Stimulated activated CD4-positive, alpha-beta T cell treated with anti-CD3 and anti-CD28 coated beads, Interleukin-12 subunit alpha, Interleukin-12 subunit beta, amount 100 ng/mL, for 24 hours (primary cell): Measurements from ENCODE around the gene NUP205.

Source experiments
- DNase-seq, 2 experiments: peaks; one replicate each; pipeline ENCODE4 v3.0.0-alpha.2; 2020; ENCODE audit warnings: low read depth in 2 of 2

The NUP205 gene, protein sequence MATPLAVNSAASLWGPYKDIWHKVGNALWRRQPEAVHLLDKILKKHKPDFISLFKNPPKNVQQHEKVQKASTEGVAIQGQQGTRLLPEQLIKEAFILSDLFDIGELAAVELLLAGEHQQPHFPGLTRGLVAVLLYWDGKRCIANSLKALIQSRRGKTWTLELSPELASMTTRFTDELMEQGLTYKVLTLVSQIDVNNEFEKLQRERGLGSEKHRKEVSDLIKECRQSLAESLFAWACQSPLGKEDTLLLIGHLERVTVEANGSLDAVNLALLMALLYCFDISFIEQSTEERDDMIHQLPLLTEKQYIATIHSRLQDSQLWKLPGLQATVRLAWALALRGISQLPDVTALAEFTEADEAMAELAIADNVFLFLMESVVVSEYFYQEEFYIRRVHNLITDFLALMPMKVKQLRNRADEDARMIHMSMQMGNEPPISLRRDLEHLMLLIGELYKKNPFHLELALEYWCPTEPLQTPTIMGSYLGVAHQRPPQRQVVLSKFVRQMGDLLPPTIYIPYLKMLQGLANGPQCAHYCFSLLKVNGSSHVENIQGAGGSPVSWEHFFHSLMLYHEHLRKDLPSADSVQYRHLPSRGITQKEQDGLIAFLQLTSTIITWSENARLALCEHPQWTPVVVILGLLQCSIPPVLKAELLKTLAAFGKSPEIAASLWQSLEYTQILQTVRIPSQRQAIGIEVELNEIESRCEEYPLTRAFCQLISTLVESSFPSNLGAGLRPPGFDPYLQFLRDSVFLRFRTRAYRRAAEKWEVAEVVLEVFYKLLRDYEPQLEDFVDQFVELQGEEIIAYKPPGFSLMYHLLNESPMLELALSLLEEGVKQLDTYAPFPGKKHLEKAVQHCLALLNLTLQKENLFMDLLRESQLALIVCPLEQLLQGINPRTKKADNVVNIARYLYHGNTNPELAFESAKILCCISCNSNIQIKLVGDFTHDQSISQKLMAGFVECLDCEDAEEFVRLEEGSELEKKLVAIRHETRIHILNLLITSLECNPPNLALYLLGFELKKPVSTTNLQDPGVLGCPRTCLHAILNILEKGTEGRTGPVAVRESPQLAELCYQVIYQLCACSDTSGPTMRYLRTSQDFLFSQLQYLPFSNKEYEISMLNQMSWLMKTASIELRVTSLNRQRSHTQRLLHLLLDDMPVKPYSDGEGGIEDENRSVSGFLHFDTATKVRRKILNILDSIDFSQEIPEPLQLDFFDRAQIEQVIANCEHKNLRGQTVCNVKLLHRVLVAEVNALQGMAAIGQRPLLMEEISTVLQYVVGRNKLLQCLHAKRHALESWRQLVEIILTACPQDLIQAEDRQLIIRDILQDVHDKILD (N-terminal part only)

DNA sequence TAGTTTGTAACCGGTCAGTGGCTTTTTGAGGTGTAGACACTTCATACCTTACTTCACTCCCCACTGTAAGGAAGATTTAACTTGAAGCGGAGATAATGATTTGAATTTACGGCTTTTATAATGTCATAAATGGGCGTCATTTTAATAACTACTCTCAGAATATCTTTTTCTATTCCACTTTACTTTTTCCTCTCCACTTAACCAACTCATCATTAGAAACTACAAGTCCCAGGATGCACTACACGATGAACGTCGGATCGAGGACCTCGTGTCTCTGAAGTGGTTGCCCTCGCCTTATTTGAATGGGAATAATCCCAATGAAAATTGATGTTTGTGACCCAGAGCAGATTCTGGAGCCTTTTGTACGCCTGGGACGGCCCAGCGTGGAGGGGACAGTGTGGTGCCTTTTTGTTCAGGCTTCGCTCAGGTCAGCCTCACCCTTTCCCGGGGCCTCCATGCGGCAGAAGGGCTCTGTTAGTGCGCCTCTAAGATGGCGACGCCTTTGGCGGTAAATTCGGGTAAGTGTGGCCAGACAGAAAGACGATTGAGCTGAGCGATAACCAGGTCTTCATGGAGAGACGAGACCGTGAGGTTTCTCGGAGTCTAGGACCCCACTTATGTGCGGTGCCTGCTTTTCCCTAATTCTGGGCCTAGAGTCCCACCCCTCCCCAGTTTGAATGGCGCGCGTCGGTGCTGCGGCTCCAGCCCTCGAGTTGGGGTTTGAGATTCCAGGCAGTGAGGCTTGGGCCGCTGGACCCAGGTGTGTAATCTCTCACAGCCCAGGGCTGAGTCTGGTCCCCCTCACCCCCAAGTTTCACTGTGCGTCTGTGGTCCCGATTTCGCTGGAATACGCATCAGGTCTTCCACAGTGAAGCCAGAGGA is at the start of gene NUP205:
Gene NUP205, plus strand, starts transcription at position 463 of the 882 bp plus-strand sequence. Its CDS starts 28 bp downstream, at position 491.
- DNase-seq = peak; percentile 55 to 59

DNA sequence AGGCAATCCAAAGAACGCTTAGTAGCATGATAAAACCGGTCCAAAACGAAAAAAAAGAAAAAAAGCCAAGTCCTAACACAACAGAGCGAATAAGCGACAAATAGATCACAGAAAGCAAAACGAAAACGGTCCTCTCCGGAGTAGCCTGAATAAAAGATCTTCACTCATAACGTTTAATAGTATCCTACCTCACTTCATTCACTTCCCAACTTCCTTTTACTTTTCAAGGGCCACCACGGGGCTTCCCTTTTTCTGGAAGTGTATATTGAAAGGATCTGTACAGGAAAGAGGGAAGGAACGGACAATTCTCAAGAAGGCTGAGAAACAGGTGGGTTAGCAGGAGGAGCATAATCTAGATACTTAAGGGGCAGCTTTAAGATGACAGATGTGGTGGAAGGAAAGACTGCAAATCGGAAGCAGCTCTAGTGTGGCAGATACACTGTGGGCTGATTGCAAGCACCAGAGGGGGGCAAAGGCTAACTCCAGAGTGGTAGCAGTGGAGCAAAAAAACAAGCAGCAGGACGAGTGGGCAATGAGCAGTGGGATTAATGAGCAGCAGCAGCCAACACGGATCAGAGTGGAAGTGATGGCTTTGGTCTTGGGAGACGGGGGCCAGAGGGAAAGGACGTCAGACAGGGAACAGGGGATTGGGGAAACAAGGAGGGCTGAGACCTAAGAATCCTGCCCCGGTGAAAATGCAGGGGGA is 48.7 kb upstream of the NUP205 start:
- DNase-seq = peak in 1 of 2 experiments; percentile 10

DNA sequence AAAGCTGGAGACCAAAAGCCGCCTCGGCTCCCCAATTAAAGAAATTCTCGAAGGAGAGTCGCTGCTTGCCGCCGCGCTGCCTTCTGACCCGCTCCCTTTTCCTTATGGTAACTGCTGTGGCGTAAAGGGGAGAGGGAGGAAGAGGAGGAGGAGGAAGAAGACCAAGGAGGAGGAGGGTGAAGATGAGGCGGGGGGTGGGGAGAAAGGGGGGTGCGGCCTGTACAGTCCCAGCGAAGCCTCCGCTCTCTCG is 48.2 kb upstream of the NUP205 start:
- no peak for DNase-seq

DNA sequence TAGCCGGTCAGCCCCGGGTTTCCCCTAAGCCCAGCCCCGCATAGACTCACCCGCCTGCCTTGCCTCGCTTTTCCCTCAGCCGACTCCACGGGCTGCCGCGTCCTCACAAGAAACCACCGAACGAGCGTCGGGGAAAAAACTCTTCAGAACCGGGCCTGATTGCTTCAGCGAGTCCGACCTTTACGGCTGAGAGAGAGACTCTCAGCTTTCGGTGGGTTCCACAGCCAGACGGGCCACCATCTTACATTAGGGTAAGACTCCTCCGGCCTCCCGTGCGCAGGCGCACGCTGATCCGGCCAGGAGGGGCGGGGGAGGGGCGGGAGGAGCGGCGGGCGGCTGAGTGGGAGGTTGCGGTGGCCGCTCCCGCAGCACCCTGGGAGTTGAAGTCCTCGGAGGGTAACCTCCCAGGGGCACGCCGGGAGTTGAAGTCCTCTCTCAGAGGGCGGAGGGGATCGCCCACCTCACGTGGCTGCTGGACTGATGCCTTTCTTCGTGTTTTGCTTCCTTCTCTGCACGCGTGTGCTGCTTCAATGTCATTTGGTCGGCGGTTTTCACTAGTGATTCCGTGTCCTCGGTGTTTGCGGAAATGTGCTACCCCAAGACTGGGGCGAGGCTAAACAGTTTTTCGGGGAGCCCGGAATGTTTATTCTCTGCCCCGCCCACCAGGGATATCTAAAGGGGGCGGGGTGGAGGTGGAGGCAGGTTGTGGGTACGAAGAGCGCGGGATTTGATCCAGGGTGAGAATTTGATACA is 47.7 kb upstream of the NUP205 start, which contains the start of gene CNOT4:
Gene CNOT4, minus strand, starts transcription at position 264 of the 753 bp plus-strand sequence. CDS start 71,771 bp downstream, outside the sequence.
- DNase-seq = peak; percentile 92 to 94

DNA sequence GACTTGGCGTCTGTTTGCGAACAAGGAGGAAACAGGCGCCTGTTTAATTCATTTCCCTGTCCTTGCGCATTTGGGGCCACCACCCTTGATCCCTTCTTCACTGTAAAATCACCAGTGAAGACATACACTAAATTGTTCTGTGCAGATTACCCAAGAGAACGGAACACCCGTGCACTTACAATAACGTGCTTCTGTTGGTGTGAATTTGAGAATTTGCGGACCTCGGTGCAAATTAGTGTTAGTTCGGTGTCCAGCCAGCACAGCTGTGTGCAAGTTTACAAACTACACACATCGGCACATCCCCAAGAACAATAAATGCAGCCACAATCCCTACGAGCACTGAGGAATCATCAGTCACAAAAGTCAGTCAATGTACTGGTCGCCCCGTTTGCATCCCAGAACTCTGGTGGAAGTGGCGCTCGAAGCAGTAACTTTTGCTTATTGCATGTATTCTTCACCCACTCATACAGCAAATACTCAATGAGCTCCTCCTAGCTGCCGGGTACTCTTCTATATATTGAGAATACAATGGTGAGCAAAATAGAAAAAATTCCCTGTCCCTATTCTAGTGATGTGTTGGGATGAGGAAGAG is 47.0 kb upstream of the NUP205 start:
- DNase-seq = no peak

DNA sequence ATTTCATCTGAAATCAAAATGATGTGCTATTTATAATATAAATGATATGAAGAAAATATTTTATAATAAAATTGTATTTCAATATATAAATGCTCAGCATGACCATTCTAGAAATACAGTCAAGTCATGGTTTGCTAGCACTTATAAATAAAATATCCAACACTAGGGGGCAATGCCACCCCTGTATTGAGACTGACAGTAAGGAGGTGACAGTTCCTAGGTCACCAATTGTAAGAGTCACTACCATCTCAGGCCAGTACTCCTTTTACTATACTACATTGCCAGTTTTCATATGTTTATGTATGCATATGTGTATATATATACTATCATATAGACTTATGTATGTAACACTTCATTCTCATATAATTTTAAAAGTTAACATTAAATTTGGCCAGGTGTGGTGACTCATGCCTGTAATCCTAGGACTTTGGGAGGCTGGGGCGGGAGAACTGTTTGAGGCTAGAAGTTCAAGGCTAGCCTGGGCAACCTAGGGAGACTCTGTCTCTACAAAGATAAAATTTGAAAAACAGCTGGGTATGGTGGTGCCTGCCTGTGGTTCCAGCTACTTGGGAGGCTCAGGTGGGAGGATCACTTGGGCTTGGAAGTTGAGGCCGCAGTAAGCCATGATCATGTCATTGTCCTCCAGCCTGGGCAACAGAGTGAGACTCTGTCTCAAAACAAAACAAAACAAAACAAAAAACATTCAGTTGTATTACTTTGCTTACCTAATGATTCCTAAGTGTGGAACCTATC is 45.4 kb upstream of the NUP205 start:
- no peak for DNase-seq

DNA sequence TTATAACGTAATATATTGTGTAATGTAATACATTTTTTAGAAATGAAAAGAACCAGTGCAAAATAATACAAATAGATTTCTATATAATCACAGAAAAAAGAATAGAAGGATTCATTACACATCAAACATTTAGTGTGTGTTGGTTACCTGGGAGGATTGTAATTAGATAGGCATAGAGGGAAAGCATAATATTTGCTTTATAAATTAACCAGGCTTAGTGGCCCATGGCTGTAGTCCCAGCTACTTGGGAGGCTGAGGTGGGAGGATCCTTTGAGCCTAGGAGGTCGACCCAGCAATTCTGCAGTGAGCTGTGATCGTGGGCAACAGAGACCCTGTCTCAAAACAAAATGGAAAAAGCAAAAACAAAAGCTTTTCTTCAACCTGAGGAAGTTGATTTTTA is 42.9 kb upstream of the NUP205 start:
- no peak for DNase-seq

DNA sequence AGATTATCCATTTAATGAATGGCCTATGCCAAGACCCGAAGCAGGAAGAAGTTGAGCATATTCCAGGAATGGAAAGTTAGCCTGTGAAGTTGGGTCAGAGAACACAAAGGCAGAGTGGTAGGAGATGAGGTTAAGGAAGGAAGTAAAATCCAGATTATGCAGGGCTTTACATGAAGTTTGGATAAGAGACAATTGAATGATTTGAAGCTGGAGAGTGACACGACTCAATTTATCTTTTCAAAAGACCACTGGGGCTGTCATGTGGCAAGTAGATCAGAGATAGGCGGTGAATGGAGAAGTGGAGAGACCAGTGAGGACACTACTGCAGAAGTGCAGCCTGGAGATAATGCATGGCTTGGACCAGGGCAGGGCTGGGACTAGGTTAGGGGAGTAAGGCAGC is 40.7 kb upstream of the NUP205 start:
- no peak for DNase-seq

DNA sequence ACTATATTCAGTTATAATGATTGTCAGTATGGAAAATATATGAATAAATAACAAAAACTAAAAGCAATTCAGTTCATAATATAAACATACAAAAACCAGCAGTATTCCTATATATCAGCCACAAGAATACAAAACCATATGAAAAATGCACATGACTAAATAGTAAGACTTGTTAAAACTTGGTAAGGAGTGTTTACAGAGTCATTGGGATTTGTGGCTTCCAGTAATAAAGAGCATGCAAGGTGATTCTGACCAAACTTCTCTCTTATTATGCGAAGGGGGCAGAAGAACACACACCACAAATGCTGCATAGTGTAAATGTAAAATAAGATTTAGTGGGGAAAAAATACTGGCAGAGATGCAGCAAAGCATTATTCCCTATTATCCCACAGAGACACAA is 39.0 kb upstream of the NUP205 start:
- DNase-seq = no peak

DNA sequence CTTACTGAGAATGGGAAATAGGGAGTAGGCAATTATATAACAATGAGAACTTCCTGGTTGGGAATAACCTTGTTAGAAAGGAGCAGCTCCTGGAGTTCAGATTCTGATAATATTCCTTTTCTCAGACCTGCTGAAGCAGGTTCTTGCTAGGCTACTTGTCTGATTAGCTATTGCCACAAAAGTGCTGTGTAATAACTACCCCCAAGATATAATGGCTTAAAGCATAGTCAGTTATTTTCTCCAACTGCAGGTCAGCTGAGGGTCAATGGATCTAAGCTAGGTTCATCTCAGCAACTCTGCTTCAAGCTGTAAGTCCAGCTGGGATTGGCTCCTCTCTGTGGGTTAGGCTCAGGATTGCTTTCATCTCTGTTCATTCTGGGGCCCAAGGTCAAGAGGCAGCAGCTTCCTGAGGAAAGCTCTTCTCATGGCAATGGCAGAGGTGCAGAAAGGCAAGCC is 38.5 kb upstream of the NUP205 start:
- DNase-seq = no peak

DNA sequence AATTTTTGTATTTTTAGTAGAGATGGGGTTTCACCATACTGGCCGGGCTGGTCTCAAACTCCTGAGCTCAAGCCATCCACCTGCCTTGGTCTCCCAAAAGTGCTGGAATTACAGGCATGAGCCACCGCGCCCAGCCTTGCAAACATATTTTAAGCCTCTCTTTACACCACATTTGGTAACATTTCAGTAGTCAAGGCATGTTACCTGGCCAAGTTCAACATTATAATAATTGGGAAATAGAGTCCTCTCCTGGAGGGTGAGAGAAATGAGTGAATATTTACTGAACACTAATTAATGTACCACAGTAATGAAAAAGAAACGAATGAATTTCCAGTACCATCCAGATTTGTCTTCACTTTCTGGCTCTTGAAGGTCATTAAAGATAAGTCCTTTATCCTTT is 37.8 kb upstream of the NUP205 start:
- DNase-seq = no peak

DNA sequence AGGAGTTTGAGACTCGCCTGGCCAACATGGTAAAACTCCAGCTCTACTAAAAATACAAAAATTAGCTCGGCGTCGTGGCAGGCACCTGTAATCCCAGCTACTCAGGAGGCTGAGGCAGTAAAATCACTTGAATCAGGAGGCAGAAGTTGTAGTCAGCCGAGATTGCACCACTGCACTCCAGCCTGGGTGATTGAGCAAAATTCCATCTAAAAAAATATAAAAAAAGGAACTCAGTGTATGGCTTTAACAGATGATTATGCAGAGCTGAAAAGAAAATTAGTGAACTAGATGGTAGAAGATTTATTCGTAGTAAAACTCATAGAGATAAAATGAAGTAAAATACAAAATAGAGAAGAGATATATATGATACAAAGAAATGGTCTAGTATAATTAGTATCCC is 35.2 kb upstream of the NUP205 start:
- no peak for DNase-seq

DNA sequence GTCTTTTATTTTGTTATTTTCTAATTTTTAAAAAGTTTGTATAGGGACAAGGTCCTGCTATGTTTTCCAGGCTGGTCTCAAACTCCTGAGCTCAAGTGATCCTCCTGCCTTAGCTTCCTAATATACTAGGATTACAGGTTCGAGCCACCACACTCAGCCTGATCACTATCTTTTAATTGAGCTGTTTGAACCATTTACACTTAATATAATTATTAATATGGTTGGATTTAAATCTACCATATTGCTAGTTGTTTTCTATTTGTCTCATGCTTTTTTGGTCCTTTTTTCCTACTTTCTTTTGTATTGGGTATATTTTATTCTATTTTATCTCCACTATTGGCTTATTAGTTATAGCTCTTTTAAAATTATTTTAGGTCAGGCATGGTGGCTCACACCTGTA is 34.6 kb upstream of the NUP205 start:
- DNase-seq = no peak

DNA sequence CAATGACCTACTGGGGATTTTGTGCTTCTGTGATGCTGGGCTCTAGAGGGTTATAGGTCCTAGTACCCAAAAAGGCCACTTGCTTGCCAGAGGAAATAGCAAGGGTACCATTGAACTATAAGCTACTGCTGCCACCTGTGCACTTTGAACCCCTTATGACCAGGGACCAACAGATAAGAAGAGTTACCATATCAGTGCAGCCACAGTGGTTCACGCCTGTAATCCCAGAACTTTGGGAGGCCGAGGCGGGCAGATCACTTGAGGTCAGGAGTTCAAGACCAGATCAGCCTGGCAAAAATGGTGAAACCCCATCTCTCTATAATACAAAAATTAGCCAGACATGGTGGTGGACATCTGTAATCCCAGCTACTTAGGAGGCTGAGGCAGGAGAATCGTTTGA is 32.3 kb upstream of the NUP205 start:
- no peak for DNase-seq

DNA sequence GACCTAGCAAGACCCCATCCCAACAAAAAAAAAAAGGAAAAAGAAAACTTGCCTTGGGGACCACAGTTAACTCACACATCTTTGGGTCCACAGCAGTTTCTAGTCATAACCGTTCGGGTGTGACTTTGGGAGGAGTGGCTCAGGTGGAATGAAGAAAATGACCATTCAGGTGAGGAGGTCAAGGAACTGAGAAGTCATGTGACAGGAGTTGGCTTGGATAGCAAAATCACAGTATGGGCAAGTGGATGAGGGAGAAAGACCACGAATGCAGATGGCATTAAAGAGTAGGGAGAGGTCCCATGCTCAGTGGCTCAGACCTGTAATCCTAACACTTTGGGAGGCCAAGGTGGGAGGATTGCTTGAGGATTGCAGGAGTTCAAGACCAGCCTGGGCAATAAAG is 30.7 kb upstream of the NUP205 start:
- no peak for DNase-seq

DNA sequence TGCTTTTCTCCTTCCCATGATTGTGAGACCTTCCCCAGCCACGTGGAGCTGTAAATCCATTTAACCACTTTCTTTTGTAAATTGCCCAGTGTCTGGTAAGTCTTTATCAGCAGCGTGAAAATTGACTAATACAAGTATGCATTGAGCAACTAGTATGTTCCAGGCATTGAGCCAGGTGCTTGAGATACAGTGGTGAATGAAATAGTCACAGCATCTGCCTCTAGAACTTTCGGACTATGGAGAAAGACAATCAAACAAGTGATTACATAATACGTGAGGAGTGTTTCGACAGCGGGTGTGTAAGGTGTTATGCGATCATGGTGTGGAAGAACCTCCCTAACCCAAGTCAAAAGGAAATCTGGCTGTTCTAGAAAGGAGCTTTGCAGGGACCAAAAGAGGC is 21.6 kb upstream of the NUP205 start:
- DNase-seq = no peak

DNA sequence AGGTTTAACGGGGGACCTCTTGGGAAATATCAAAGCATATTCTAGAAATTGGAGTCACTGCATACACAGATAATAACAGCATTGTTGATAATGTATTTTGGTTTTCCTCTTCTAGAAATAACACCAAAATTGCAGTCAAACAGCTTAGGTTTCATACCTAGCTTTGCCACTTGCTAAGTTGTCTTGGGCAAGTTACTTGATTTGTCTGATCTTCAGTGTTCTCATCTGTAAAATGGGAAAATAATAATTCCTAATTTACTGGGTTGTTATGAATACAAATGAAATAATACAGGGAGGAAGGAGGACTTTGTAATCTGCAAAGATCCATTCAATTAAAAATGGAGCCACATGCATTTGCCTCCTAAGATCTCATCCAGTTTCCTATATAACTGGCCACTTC is 20.3 kb upstream of the NUP205 start:
- no peak for DNase-seq

DNA sequence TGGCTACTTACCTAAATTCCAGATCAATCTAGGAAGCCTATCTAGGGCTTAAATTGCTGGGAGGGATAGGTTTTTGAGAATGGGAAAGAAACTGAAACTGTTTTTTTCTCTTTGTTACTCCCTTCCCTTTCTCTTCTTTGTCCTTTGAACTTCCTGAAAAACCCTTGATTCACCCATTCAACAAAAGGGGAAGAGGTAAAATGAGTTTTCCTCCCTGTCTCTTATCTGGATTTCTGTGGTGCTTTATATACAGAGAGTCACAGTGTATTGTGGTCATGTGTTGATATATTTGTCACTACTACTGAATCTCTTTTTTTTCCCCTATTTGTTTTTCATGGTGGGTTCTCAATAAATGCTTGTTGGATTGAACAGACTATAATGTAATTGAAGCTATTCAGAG is 19.8 kb upstream of the NUP205 start:
- DNase-seq = no peak

DNA sequence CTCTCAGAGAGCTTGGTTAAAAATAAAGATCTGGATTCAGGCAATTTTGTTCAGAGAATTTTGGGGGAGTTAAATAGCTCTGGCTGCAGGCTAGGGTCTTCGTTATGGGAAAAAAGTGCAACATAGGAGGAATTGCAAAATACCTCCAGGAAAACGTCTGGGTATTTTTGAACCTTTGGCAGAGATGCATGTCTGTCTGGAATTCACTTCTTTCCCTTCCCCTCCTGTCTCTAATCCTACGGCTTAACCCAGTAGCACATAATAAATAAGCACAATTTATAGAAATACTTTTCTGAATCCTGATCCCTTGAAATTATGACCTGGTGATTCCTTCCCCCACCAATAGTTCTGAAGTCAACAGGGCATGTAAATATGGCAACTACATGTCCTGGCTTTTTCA is 19.3 kb upstream of the NUP205 start:
- no peak for DNase-seq
